ENCODE measurements around the gene FXYD3. TPM values are rescaled to one million over a fixed set of nuclear protein-coding genes. Genes with fewer than 3 reads are reported as not detected.

Gene FXYD3
- total RNA-seq, 1 donor from 2014 or later, result not detected

- FAIRE-seq (no peak), DNase-seq (ENCODE audit: low read depth) (no peak)
- peaks cover 6% of the 10 kb centered on the region for H3K4me1 ChIP-seq (ENCODE audit: insufficient read depth, low read length)
- H4K20me1 ChIP-seq (ENCODE audit: insufficient read depth, low read length), result no peaks in the 10 kb centered on the region
- no peaks in the 10 kb centered on the region for H3K36me3 ChIP-seq (ENCODE audit: insufficient read depth, low read length)
- H3K79me2 ChIP-seq (ENCODE audit: insufficient read depth, low read length), result no peaks in the 10 kb centered on the region
- H3K9ac ChIP-seq (ENCODE audit: low read length), result no peak overlapping the region
- no peaks in the 10 kb centered on the region for H3K9me3 ChIP-seq (ENCODE audit: insufficient read depth, low read depth, low read length)
- Mint-ChIP-seq H3K36me3 (ENCODE audit: low read depth, unreplicated experiment) (no peaks in the 10 kb centered on the region), H3K4me3 (ENCODE audit: unreplicated experiment) (no peak overlapping the region), H3K4me1 (ENCODE audit: low read depth, unreplicated experiment) (peaks cover 1% of the 10 kb centered on the region), H3K27me3 (ENCODE audit: low read depth, unreplicated experiment) (peaks cover 30% of the 10 kb centered on the region), H3K27ac (ENCODE audit: unreplicated experiment) (no peak overlapping the region), H3K9me3 (ENCODE audit: unreplicated experiment) (peaks cover 2% of the 10 kb centered on the region)
- H3K27me3 ChIP-seq (ENCODE audit: insufficient read depth, low read length), result no peaks in the 10 kb centered on the region
- no peak overlapping the region for H3K4me2 ChIP-seq (ENCODE audit: low read length)
- no peak overlapping the region for H2AFZ ChIP-seq (ENCODE audit: low read depth, low read length)
- no peak overlapping the region for H3K4me3 ChIP-seq (ENCODE audit: insufficient read depth, low read depth, low read length)
- TF ChIP-seq CTCF (IDR thresholded peaks at IDR 0.05; ENCODE audit: insufficient read depth, low read depth, low read length) (no peak), EZH2 (IDR thresholded peaks at IDR 0.05; ENCODE audit: insufficient read depth, low read length) (no peak)
- no peak overlapping the region for H3K27ac ChIP-seq (ENCODE audit: low read depth, low read length)
Measured at GRCh38 chr19:35118268-35119020, 2.8 kb downstream of the FXYD3 start.

- H3K9ac ChIP-seq (ENCODE audit: low read length), result no peak overlapping the region
- no peak overlapping the region for H3K27ac ChIP-seq (ENCODE audit: low read depth, low read length)
- DNase-seq (ENCODE audit: low read depth), result no peak
- Mint-ChIP-seq H3K27me3 (ENCODE audit: low read depth, unreplicated experiment) (peaks cover 36% of the 10 kb centered on the region), H3K4me1 (ENCODE audit: low read depth, unreplicated experiment) (peaks cover 1% of the 10 kb centered on the region), H3K36me3 (ENCODE audit: low read depth, unreplicated experiment) (no peaks in the 10 kb centered on the region), H3K4me3 (ENCODE audit: unreplicated experiment) (no peak overlapping the region), H3K9me3 (ENCODE audit: unreplicated experiment) (peaks cover 3% of the 10 kb centered on the region), H3K27ac (ENCODE audit: unreplicated experiment) (no peak overlapping the region)
- H3K4me3 ChIP-seq (ENCODE audit: insufficient read depth, low read depth, low read length), result no peak overlapping the region
- H3K9me3 ChIP-seq (ENCODE audit: insufficient read depth, low read depth, low read length), result no peaks in the 10 kb centered on the region
- no peak overlapping the region for H2AFZ ChIP-seq (ENCODE audit: low read depth, low read length)
- no peaks in the 10 kb centered on the region for H3K36me3 ChIP-seq (ENCODE audit: insufficient read depth, low read length)
- H3K4me1 ChIP-seq (ENCODE audit: insufficient read depth, low read length), result peaks cover 8% of the 10 kb centered on the region
- TF ChIP-seq EZH2 (IDR thresholded peaks at IDR 0.05; ENCODE audit: insufficient read depth, low read length) (no peak), CTCF (IDR thresholded peaks at IDR 0.05; ENCODE audit: insufficient read depth, low read depth, low read length) (no peak)
- H3K27me3 ChIP-seq (ENCODE audit: insufficient read depth, low read length), result no peaks in the 10 kb centered on the region
- no peak for FAIRE-seq
- H3K4me2 ChIP-seq (ENCODE audit: low read length), result no peak overlapping the region
- H3K79me2 ChIP-seq (ENCODE audit: insufficient read depth, low read length), result no peaks in the 10 kb centered on the region
- H4K20me1 ChIP-seq (ENCODE audit: insufficient read depth, low read length), result no peaks in the 10 kb centered on the region
Measured at GRCh38 chr19:35119091-35119490, 3.5 kb downstream of the FXYD3 start.

DNA sequence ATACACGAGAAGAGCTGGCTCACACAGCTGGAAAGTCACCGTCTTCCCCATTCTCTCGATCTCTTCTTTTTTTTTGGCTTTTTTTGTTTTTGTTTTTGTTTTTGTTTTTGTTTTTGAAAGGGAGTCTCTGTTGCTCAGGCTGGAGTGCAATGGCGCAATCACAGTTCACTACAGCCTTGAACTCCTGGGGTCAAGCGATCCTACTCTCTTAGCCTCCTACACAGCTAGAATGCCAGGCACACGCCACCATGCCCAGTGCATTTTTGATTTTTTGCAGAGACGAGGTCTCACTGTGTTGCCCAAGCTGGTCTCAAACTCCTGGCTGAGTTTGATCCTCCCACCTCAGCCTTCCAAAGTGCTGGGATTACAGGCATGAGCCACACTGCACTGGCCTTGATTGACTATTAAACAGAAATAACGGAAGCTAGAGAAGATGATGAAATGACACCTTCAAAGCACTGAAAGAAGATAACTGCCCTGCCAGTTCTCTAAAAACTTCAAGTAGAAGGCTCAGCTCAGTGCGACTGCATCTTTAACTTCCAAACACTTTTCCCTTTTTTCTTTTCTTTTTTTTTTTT is 4.0 kb downstream of the FXYD3 start:
- TF ChIP-seq EZH2 (IDR thresholded peaks at IDR 0.05; ENCODE audit: insufficient read depth, low read length) (no peak), CTCF (IDR thresholded peaks at IDR 0.05; ENCODE audit: insufficient read depth, low read depth, low read length) (no peak)
- Histone ChIP-seq H3K36me3 (ENCODE audit: insufficient read depth, low read length) (no peaks in the 10 kb centered on the region), H3K27ac (ENCODE audit: low read depth, low read length) (no peak overlapping the region), H3K9ac (ENCODE audit: low read length) (no peak overlapping the region), H3K9me3 (ENCODE audit: insufficient read depth, low read depth, low read length) (no peaks in the 10 kb centered on the region), H3K4me1 (ENCODE audit: insufficient read depth, low read length) (peaks cover 12% of the 10 kb centered on the region), H4K20me1 (ENCODE audit: insufficient read depth, low read length) (no peaks in the 10 kb centered on the region), H3K4me3 (ENCODE audit: insufficient read depth, low read depth, low read length) (no peak overlapping the region), H3K79me2 (ENCODE audit: insufficient read depth, low read length) (no peaks in the 10 kb centered on the region), H3K27me3 (ENCODE audit: insufficient read depth, low read length) (no peaks in the 10 kb centered on the region), H3K4me2 (ENCODE audit: low read length) (no peak overlapping the region), H2AFZ (ENCODE audit: low read depth, low read length) (no peak overlapping the region)
- H3K27me3 Mint-ChIP-seq (ENCODE audit: low read depth, unreplicated experiment), result peaks cover 36% of the 10 kb centered on the region
- H3K9me3 Mint-ChIP-seq (ENCODE audit: unreplicated experiment), result peaks cover 4% of the 10 kb centered on the region
- H3K4me3 Mint-ChIP-seq (ENCODE audit: unreplicated experiment), result no peak overlapping the region
- H3K36me3 Mint-ChIP-seq (ENCODE audit: low read depth, unreplicated experiment), result no peaks in the 10 kb centered on the region
- H3K27ac Mint-ChIP-seq (ENCODE audit: unreplicated experiment), result no peak overlapping the region
- H3K4me1 Mint-ChIP-seq (ENCODE audit: low read depth, unreplicated experiment), result peaks cover 1% of the 10 kb centered on the region
- DNase-seq (ENCODE audit: low read depth) (no peak), FAIRE-seq (no peak)

Data from astrocyte (in vitro differentiated cells and primary cell).